ENCODE data around the gene PLXDC1. TPM values are rescaled to one million over a fixed set of nuclear protein-coding genes. Genes with fewer than 3 reads are reported as not detected.
A peak's percentile ranks its signal among the peaks of the same experiment; 100 is the strongest.
"Not testable (repeated sequence)": the region's sequence is repeated elsewhere in the genome, so short reads cannot be mapped to it uniquely, and the experiment has no call there.

The PLXDC1 gene
- polyA plus RNA-seq, 3 donors from 2014 or later = 2.8 to 9.7 (median 6.8) TPM

DNA sequence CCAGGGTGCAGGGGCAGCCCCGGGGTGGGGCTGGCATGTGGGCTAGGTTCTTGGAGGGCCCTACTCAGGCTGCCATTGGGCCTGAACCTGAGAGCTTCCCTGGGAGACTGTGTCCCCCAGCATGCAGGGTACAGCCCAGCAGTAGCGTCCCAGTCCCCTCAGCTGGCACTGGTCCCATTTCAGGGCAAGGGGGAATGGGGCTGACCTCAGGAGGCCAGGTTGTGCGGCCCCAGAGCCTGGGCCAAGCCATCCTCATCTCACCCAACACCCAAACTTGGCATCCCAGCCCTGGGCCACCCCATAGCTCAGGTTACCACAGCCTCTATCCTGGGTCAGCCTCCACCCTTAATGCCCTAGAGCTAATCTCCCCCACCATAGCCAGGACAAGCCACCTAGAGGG is 6.3 kb downstream of the PLXDC1 start:
- no peak overlapping the region for H3K4me3 Mint-ChIP-seq

GRCh38 chr17:39144416-39144840 is 7.0 kb downstream of the PLXDC1 start:
- peaks cover 3 to 10% of the 10 kb centered on the region in 2 donors for H3K4me1 Mint-ChIP-seq
- DNase-seq = no peak
- H3K27ac Mint-ChIP-seq = no peak overlapping the region
- H3K36me3 Mint-ChIP-seq = peaks cover 0 to 3% (median 0%) of the 10 kb centered on the region in 3 donors
- H3K4me3 Mint-ChIP-seq = no peak overlapping the region
- no peaks in the 10 kb centered on the region for H3K9me3 Mint-ChIP-seq
- H3K27me3 Mint-ChIP-seq (ENCODE audit: low read depth in 3 of 3) = peaks cover 0 to 5% (median 4%) of the 10 kb centered on the region in 3 donors

More for the DNA sequence above, 6.3 kb downstream of the PLXDC1 start:
- H3K27me3 Mint-ChIP-seq (ENCODE audit: low read depth in 3 of 3) = peaks cover 4 to 5% (median 5%) of the 10 kb centered on the region in 3 donors
- DNase-seq = no peak
- H3K9me3 Mint-ChIP-seq = no peaks in the 10 kb centered on the region
- H3K36me3 Mint-ChIP-seq = peaks cover 0 to 3% (median 0%) of the 10 kb centered on the region in 3 donors
- no peak overlapping the region for H3K27ac Mint-ChIP-seq
- H3K4me1 Mint-ChIP-seq = peaks cover 10 to 17% of the 10 kb centered on the region in 2 donors

DNA sequence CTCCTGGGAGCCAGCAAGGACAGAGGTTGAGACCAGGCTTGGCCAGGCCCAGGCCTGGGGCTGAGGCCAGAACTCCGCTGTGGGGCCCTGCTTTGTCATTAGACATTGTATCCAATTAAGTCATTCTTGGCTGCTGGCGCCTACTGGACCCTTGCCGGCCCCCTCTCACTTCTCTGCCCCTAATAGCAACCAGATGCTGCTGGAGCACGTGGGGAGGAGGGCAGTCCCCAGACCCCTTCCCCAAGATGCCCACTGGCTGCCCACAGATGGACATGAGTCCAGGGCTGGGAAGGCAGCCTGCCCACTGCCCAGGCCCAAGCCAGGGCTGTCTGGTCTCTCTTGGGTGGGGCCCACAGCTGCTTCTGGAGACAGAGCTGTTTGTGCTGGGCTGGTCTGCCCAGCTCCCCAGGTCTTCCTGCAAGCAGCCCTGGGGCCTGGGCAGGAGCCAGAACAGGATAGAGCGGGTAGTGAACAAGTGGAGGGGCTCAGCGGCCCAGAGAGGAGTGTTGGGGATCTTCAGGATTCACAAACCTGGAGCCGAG is 7.8 kb downstream of the PLXDC1 start:
- H3K27ac Mint-ChIP-seq = peak overlapping the region in 1 of 6 donors; percentile 2
- H3K9me3 Mint-ChIP-seq = no peaks in the 10 kb centered on the region
- no peak overlapping the region for H3K4me3 Mint-ChIP-seq
- peaks cover 0 to 5% (median 2%) of the 10 kb centered on the region in 3 donors for H3K27me3 Mint-ChIP-seq (ENCODE audit: low read depth in 3 of 3)
- peaks cover 0 to 4% of the 10 kb centered on the region in 2 donors for H3K4me1 Mint-ChIP-seq
- no peak for DNase-seq
- peaks cover 0 to 3% (median 0%) of the 10 kb centered on the region in 3 donors for H3K36me3 Mint-ChIP-seq

DNA sequence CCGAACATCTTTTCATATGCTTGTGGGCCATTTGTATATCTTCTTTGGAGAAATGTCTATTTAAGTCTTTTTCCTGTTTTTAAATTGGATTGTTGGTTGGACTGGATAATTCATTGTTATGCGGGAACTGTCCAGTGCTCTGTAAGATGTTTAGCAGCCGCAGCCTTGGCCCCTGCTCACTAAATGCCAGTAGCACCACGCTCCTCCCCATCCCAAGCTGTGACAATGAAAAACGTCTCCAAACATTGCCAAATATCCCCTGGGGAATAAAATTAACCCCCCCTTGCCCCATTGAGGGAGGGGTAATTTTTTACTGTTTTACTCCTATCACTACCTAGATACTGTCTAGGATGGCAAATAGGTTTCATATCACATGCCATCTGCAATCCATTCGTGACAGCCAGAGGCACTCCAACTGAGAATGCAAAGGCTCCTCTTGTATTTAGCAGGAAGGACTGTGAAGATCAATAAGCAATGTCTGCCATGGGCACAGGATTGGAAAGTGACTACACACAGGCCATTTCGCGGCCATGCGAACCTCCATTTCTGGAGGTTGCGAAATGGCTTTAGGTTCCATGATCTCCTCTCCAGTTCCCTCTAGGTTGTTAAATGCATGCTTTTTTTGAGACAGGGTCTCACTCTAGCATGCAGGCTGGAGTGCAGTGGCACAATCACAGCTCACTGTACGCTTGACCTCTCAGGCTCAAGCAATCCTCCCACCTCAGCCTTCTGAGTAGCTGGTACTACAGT is 9.3 kb downstream of the PLXDC1 start:
- Mint-ChIP-seq H3K27me3 (ENCODE audit: low read depth in 3 of 3) (peaks cover 0 to 3% (median under 1%) of the 10 kb centered on the region in 3 donors), H3K4me3 (no peak overlapping the region), H3K36me3 (no peaks in the 10 kb centered on the region), H3K9me3 (no peaks in the 10 kb centered on the region), H3K4me1 (peaks cover 0 to 2% of the 10 kb centered on the region in 2 donors), H3K27ac (peak overlapping the region in 1 of 6 donors; percentile 17)
- no peak for DNase-seq

- no peak for DNase-seq
- H3K27ac Mint-ChIP-seq = no peak overlapping the region
- no peaks in the 10 kb centered on the region for H3K36me3 Mint-ChIP-seq
- H3K27me3 Mint-ChIP-seq (ENCODE audit: low read depth in 3 of 3) = peaks cover 0 to 3% (median 2%) of the 10 kb centered on the region in 3 donors
- H3K9me3 Mint-ChIP-seq = no peaks in the 10 kb centered on the region
- no peak overlapping the region for H3K4me3 Mint-ChIP-seq
- peaks cover 0 to 2% of the 10 kb centered on the region in 2 donors for H3K4me1 Mint-ChIP-seq
These were observed 10.1 kb downstream of the PLXDC1 start for GRCh38 chr17:39141294-39141693.

DNA sequence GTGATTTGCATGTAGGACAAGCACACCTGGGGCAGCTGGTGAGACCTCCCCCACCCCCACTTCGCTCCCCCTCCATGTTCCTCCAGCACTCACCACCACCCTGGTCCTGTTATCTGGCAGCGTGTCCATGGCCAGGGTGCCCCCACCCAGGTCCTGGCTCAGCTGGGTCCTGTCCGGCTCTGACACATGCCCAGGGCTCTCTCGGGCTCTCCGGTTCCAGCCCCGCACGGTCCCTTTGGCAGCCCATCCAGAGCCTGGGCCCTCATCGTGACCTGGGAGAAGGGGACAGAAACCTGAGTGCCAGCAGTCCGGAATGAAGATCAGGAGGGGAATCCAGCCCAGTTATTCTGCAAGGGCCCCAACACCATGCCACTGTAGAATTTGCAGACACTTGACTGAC is 11.9 kb downstream of the PLXDC1 start:
- Mint-ChIP-seq H3K9me3 (no peaks in the 10 kb centered on the region), H3K27ac (peak overlapping the region in 1 of 6 donors; percentile 22), H3K4me3 (no peak overlapping the region), H3K36me3 (no peaks in the 10 kb centered on the region), H3K27me3 (ENCODE audit: low read depth in 3 of 3) (peaks cover 1 to 3% (median 3%) of the 10 kb centered on the region in 3 donors), H3K4me1 (peaks cover 0 to under 1% of the 10 kb centered on the region in 2 donors)
- DNase-seq = no peak

- Mint-ChIP-seq H3K4me1 (no peaks in the 10 kb centered on the region), H3K36me3 (no peaks in the 10 kb centered on the region)
These were observed 12.3 kb downstream of the PLXDC1 start for GRCh38 chr17:39139161-39139511.

GRCh38 chr17:39138431-39139160 is 12.8 kb downstream of the PLXDC1 start:
- Mint-ChIP-seq H3K27ac (no peak overlapping the region), H3K4me1 (no peaks in the 10 kb centered on the region), H3K36me3 (no peaks in the 10 kb centered on the region), H3K9me3 (no peaks in the 10 kb centered on the region), H3K4me3 (no peak overlapping the region), H3K27me3 (ENCODE audit: low read depth in 3 of 3) (peaks cover 2 to 3% (median 3%) of the 10 kb centered on the region in 3 donors)
- DNase-seq = no peak

More at GRCh38 chr17:39139161-39139511, 12.3 kb downstream of the PLXDC1 start:
- peaks cover 2 to 3% (median 3%) of the 10 kb centered on the region in 3 donors for H3K27me3 Mint-ChIP-seq (ENCODE audit: low read depth in 3 of 3)
- no peaks in the 10 kb centered on the region for H3K9me3 Mint-ChIP-seq
- no peak overlapping the region for H3K4me3 Mint-ChIP-seq
- no peak for DNase-seq
- H3K27ac Mint-ChIP-seq = peak overlapping the region in 1 of 6 donors; percentile 22

GRCh38 chr17:39134878-39135277 is 16.6 kb downstream of the PLXDC1 start:
- H3K27ac Mint-ChIP-seq = no peak overlapping the region
- DNase-seq = no peak
- H3K4me3 Mint-ChIP-seq = no peak overlapping the region
- H3K4me1 Mint-ChIP-seq = no peaks in the 10 kb centered on the region
- peaks cover 0 to 3% (median 2%) of the 10 kb centered on the region in 3 donors for H3K27me3 Mint-ChIP-seq (ENCODE audit: low read depth in 3 of 3)
- H3K36me3 Mint-ChIP-seq = no peaks in the 10 kb centered on the region
- H3K9me3 Mint-ChIP-seq = no peaks in the 10 kb centered on the region

- H3K4me3 Mint-ChIP-seq = no peak overlapping the region
- H3K27me3 Mint-ChIP-seq (ENCODE audit: low read depth in 3 of 3) = peaks cover 0 to 3% (median 2%) of the 10 kb centered on the region in 3 donors
- H3K27ac Mint-ChIP-seq = peak overlapping the region in 1 of 6 donors; percentile 30
- no peak for DNase-seq
- H3K9me3 Mint-ChIP-seq = no peaks in the 10 kb centered on the region
- no peaks in the 10 kb centered on the region for H3K36me3 Mint-ChIP-seq
- H3K4me1 Mint-ChIP-seq = no peaks in the 10 kb centered on the region
These were observed 19.2 kb downstream of the PLXDC1 start for GRCh38 chr17:39132192-39132610.

DNA sequence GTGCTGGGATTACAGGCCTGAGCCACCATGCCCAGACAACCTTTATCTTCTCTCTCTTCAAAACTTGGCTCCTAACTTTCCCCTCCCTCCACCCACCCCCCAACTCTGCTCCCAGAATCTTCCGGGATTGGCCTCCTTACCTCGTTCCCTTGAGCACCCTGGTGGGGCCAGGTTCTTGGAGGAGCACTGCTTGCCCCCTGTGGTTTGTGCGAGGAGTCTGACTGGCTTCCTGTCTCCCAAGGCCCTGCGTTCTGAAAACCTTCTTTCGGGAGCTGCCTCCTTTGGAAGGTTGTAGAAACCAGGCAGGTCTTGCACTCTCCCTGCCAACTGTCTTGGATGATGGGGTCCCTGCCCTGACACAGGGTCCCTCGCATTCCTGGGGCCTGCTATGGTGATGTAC is 19.8 kb downstream of the PLXDC1 start:
- Mint-ChIP-seq H3K9me3 (no peaks in the 10 kb centered on the region), H3K4me1 (no peaks in the 10 kb centered on the region), H3K27ac (no peak overlapping the region), H3K4me3 (no peak overlapping the region), H3K36me3 (no peaks in the 10 kb centered on the region), H3K27me3 (ENCODE audit: low read depth in 3 of 3) (peaks cover 0 to 3% (median 2%) of the 10 kb centered on the region in 3 donors)
- no peak for DNase-seq

DNA sequence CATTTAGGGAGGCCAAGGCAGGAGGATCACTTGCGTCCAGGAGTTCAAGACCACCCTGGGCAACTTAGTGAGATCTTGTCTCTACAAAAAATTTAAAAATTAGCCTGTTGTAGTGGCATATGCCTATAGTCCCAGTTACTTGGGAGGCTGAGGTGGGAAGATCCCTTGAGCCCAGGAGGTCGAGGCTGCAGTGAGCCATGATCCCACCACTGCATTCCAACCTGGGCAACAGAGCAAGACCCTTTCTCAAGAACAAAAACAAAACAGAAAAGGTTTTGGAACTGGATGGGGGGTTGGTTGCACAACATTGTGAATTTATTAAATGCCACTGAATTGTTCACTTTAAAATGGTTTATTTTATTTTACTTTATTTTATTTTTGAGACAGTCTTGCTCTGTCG is 21.2 kb downstream of the PLXDC1 start:
- no peaks in the 10 kb centered on the region for H3K9me3 Mint-ChIP-seq
- H3K27ac Mint-ChIP-seq = no peak overlapping the region
- no peaks in the 10 kb centered on the region for H3K4me1 Mint-ChIP-seq
- no peak overlapping the region for H3K4me3 Mint-ChIP-seq
- DNase-seq = no peak
- peaks cover 0 to 2% (median 0%) of the 10 kb centered on the region in 3 donors for H3K27me3 Mint-ChIP-seq (ENCODE audit: low read depth in 3 of 3)
- H3K36me3 Mint-ChIP-seq = no peaks in the 10 kb centered on the region

- not testable (repeated sequence) for H3K27me3 Mint-ChIP-seq (ENCODE audit: low read depth in 3 of 3); H3K36me3 Mint-ChIP-seq; H3K4me1 Mint-ChIP-seq; H3K27ac Mint-ChIP-seq; DNase-seq; H3K4me3 Mint-ChIP-seq; H3K9me3 Mint-ChIP-seq
These were observed 21.9 kb downstream of the PLXDC1 start for GRCh38 chr17:39129544-39129943.

DNA sequence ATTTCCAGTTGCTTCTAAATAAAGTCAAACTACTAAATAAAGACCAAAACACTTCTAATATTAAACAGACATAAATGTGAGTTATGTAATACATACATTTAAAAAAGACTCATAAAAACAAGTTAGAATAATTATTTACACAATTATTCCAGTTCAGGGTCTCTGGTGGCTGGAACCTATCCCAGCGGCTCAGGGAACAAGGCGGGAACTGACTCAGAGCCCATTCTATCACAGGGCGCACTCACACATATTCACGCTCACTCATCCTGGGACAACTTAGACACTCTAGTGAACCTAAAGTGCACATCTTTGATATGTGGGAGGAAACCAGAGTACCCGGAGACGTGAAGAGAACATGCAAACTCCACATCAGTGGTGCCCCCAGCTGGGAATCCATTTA is 25.0 kb downstream of the PLXDC1 start:
- H3K36me3 Mint-ChIP-seq = no peaks in the 10 kb centered on the region
- no peak overlapping the region for H3K27ac Mint-ChIP-seq
- DNase-seq = no peak
- H3K4me3 Mint-ChIP-seq = no peak overlapping the region
- no peaks in the 10 kb centered on the region for H3K4me1 Mint-ChIP-seq
- no peaks in the 10 kb centered on the region for H3K9me3 Mint-ChIP-seq
- peaks cover 0 to 4% (median 3%) of the 10 kb centered on the region in 3 donors for H3K27me3 Mint-ChIP-seq (ENCODE audit: low read depth in 3 of 3)
